LHCN-M2 (cell line): ENCODE results near the gene PRL. TPM values are rescaled to one million over a fixed set of nuclear protein-coding genes. Genes with fewer than 3 reads are reported as not detected.
A peak's percentile ranks its signal among the peaks of the same experiment; 100 is the strongest.

Experiments
- DNase-seq: peaks from one replicate; pipeline ENCODE4 v3.0.0-alpha.2; 2012; ENCODE audit warnings: low read depth
- total RNA-seq: library from RNA; depleted of rRNA; stranded (reverse); fragments of >200 nt; gene quantifications from 2 replicates; pipeline ENCODE4 v1.2.3, GENCODE V29; 2014

Gene PRL
- total RNA-seq, 1 experiment from 2014 or later, result not detected

GRCh38 chr6:22295145-22295544 is 1.7 kb downstream of the PRL start:
- DNase-seq, result peak; percentile 13

- DNase-seq, result no peak
Observed at GRCh38 chr6:22294301-22294700, 2.5 kb downstream of the PRL start.

GRCh38 chr6:22290045-22290444 is 6.8 kb downstream of the PRL start:
- no peak for DNase-seq

- no peak for DNase-seq
Observed at GRCh38 chr6:22288721-22289120, 8.1 kb downstream of the PRL start.

- DNase-seq, result no peak
Observed at GRCh38 chr6:22284666-22285065, 12.2 kb downstream of the PRL start.

GRCh38 chr6:22281341-22282085 is 15.3 kb downstream of the PRL start:
- DNase-seq, result no peak

- DNase-seq, result no peak
Observed at GRCh38 chr6:22279427-22279826, 17.4 kb downstream of the PRL start.

GRCh38 chr6:22271081-22271480 is 25.8 kb downstream of the PRL start:
- DNase-seq, result no peak

GRCh38 chr6:22263748-22264147 is 33.1 kb downstream of the PRL start:
- DNase-seq, result no peak

- no peak for DNase-seq
Observed at GRCh38 chr6:22254886-22255285, 42.0 kb downstream of the PRL start.

GRCh38 chr6:22253955-22254655 is 42.7 kb downstream of the PRL start:
- no peak for DNase-seq

- DNase-seq, result peak; percentile 81
Observed at GRCh38 chr6:22251348-22251747, 45.5 kb downstream of the PRL start.

- DNase-seq, result peak; percentile 50
Observed at GRCh38 chr6:22250486-22250885, 46.4 kb downstream of the PRL start.

GRCh38 chr6:22249711-22250350 is 47.0 kb downstream of the PRL start:
- no peak for DNase-seq

GRCh38 chr6:22248513-22249308 is 48.1 kb downstream of the PRL start:
- DNase-seq, result peak; percentile 51

- DNase-seq, result no peak
Observed at GRCh38 chr6:22247916-22248482, 48.8 kb downstream of the PRL start.

- no peak for DNase-seq
Observed at GRCh38 chr6:22240025-22240424, 56.8 kb downstream of the PRL start.

GRCh38 chr6:22239261-22239921 is 57.4 kb downstream of the PRL start:
- DNase-seq, result no peak

- DNase-seq, result no peak
Observed at GRCh38 chr6:22238861-22239260, 58.0 kb downstream of the PRL start.

- no peak for DNase-seq
Observed at GRCh38 chr6:22237526-22237925, 59.3 kb downstream of the PRL start.
